Stimulated activated naive CD4-positive, alpha-beta T cell (primary cell): ENCODE measurements around the gene CTPS2.
A peak's percentile ranks its signal among the peaks of the same experiment; 100 is the strongest.
"Not testable (repeated sequence)": the region's sequence is repeated elsewhere in the genome, so short reads cannot be mapped to it uniquely, and the experiment has no call there.

ENCODE experiments used
- DNase-seq, 6 experiments: peaks; one replicate each; lab custom pipeline; 2025; lab: John Stamatoyannopoulos, UW

CTPS2 gene

GRCh38 chrX:16712548-16713155 is at the start of gene CTPS2:
TSS of gene CTPS2 (minus strand) at chrX:16712669. CDS start at chrX:16702902, 9,767 bp downstream.
- DNase-seq, result peak; percentile 7 to 49 (median 20)

- DNase-seq, result not testable (repeated sequence)
Observed at GRCh38 chrX:16761500-16761899, 49.0 kb upstream of the CTPS2 start.

- no peak for DNase-seq
Observed at GRCh38 chrX:16756724-16757123, 44.3 kb upstream of the CTPS2 start.

GRCh38 chrX:16754019-16754418 is 41.5 kb upstream of the CTPS2 start:
- DNase-seq, result no peak

GRCh38 chrX:16750136-16750535 is 37.7 kb upstream of the CTPS2 start:
- no peak for DNase-seq

GRCh38 chrX:16748425-16748824 is 36.0 kb upstream of the CTPS2 start:
- no peak for DNase-seq

GRCh38 chrX:16745659-16746058 is 33.2 kb upstream of the CTPS2 start:
- no peak for DNase-seq

GRCh38 chrX:16745102-16745501 is 32.6 kb upstream of the CTPS2 start:
- no peak for DNase-seq

- no peak for DNase-seq
Observed at GRCh38 chrX:16743604-16744325, 31.3 kb upstream of the CTPS2 start.

- no peak for DNase-seq
Observed at GRCh38 chrX:16739574-16739973, 27.1 kb upstream of the CTPS2 start.

GRCh38 chrX:16737024-16737423 is 24.6 kb upstream of the CTPS2 start:
- no peak for DNase-seq

GRCh38 chrX:16733013-16733412 is 20.5 kb upstream of the CTPS2 start:
- no peak for DNase-seq

GRCh38 chrX:16730450-16730849 is 18.0 kb upstream of the CTPS2 start:
- no peak for DNase-seq

- DNase-seq, result no peak
Observed at GRCh38 chrX:16727637-16728036, 15.2 kb upstream of the CTPS2 start.

- not testable (repeated sequence) for DNase-seq
Observed at GRCh38 chrX:16726347-16726988, 14.0 kb upstream of the CTPS2 start.

- no peak for DNase-seq
Observed at GRCh38 chrX:16725072-16725471, 12.6 kb upstream of the CTPS2 start.

GRCh38 chrX:16722481-16722880 is 10.0 kb upstream of the CTPS2 start:
- no peak for DNase-seq

- DNase-seq, result peak; percentile 84 to 99 (median 92)
Observed at GRCh38 chrX:16719334-16720084, 7.0 kb upstream of the CTPS2 start, which contains the start of gene SYAP1. TSS of gene SYAP1 (plus strand) at chrX:16719612. CDS start at chrX:16719725, 113 bp downstream.

- DNase-seq, result no peak
Observed at GRCh38 chrX:16718824-16719333, 6.4 kb upstream of the CTPS2 start.

GRCh38 chrX:16716451-16716850 is 4.0 kb upstream of the CTPS2 start:
- not testable (repeated sequence) for DNase-seq

- DNase-seq, result not testable (repeated sequence)
Observed at GRCh38 chrX:16715638-16716037, 3.2 kb upstream of the CTPS2 start.

GRCh38 chrX:16714504-16714903 is 2.0 kb upstream of the CTPS2 start:
- DNase-seq, result no peak
